Fibroblast of skin of right biceps (primary cell): ENCODE data around the gene CYP3A5.

Experiments used
- DNase-seq: peaks from one replicate; pipeline ENCODE4 v3.0.0-alpha.2; 2013

The CYP3A5 gene

GRCh38 chr7:99605527-99605926 lies 74.3 kb downstream of the CYP3A5 start:
- no peak for DNase-seq

- DNase-seq = no peak
These were observed 78.0 kb downstream of the CYP3A5 start for GRCh38 chr7:99601656-99602310.

- DNase-seq = no peak
These were observed 80.0 kb downstream of the CYP3A5 start for GRCh38 chr7:99599836-99600235.
